HG03432 (cell line): ENCODE results near the gene CCDC92B.
"Not testable (repeated sequence)": the region's sequence is repeated elsewhere in the genome, so short reads cannot be mapped to it uniquely, and the experiment has no call there.

Experiments
- ATAC-seq: cut with Tn5 transposase; IDR thresholded peaks from one replicate; pipeline ENCODE4 v1.9.1; 2021; ENCODE audit warnings: mild to moderate bottlenecking, moderate library complexity; ENCODE audit not compliant: unreplicated experiment

Gene CCDC92B

DNA sequence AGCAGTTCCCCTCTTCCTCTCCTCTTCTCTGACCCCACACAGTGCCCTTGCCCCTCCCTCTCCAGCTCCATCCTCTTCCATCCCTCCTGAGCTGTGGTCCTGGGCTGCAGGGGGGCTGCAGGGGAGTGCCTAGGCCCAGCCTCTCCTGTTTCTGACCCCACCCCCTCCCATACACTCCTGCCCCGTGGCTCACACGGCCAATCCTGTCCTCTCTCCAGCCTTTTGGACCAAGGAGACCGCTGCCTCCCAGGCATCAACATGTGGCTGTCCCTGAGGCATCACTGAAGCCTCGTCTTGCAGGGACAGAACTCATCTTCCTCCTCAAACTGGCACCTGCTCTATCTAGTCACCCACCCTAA, 44.6 kb downstream of the CCDC92B start:
- ATAC-seq, result no peak

DNA sequence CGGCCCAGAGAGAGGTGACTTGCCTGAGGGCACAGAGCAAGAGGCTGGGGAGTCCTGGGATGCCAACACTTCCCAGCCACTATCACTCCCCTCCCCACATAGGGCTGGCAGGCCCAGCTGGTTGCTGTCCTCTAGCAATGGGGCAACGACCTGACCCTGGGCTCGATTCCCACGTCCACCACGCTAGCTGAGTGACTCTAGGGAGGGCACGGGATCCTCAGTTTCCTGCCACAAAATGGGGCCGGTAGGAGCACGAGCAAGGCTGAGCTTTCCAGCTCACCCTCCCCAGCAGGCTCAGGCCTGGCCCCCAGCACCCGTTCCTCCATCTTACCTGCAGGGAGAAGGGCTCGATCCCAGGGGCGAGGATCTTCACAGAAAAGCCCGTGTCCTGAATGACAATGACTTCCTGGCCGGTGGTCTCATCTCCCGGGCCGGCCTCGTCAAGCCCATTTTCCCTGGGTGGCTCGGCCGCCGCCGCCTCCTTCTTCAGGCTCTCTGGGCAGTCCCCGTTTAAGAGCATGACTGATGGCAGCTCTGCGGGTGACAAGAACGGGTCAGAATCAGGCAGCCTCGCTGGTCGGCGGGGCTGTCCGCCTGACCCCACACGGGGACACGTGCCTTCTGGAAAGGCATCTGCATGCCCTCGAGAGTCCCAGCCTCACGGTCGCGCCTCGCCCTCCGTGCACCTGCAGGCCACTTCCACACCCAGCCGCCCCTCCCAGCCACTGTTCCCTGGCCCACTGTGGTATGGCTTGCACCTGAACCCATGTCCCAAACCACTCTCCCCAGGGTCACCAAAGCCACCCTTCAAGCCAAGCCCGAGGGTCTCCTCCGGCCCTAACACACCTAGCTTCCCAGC, 45.2 kb downstream of the CCDC92B start:
- ATAC-seq, result no peak

DNA sequence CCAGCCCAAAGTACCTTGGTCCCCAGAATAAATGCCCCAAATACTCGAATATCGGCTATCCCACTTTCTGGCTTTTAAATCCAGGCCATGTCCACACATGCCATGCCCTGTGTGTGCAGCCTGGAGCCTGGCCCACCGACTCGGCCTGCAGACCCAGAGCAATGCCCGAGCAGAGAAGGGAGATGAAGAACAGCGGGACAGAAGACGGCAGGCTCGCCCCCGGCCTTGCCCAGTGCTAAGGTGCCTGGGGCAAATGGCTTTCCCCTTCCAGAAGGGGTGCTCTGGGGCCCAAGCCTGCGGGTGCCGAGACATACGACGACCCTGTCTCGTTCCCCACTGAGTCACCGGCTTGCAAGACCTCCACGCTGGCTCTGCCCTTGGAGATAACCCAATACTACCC, 45.8 kb downstream of the CCDC92B start:
- no peak for ATAC-seq

DNA sequence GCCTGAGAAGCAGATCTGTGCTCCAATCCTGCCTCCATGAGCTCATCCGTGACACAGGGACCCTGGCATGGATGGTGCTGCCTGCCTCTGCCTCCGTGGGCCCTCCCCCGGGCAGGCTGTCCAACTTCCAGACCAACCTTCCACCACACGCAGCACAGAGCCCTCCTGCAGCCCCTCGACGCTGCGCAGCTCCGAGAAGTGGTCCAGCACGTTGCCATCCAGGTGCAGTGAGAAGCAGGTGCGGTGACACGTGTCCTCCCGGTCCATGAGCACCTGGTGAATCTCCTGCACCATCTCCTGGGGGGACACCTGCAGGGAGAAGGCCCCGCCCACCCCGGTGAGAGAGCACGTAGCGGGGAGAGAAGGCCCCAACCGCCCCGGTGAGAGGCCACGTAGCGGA, 46.3 kb downstream of the CCDC92B start:
- no peak for ATAC-seq

DNA sequence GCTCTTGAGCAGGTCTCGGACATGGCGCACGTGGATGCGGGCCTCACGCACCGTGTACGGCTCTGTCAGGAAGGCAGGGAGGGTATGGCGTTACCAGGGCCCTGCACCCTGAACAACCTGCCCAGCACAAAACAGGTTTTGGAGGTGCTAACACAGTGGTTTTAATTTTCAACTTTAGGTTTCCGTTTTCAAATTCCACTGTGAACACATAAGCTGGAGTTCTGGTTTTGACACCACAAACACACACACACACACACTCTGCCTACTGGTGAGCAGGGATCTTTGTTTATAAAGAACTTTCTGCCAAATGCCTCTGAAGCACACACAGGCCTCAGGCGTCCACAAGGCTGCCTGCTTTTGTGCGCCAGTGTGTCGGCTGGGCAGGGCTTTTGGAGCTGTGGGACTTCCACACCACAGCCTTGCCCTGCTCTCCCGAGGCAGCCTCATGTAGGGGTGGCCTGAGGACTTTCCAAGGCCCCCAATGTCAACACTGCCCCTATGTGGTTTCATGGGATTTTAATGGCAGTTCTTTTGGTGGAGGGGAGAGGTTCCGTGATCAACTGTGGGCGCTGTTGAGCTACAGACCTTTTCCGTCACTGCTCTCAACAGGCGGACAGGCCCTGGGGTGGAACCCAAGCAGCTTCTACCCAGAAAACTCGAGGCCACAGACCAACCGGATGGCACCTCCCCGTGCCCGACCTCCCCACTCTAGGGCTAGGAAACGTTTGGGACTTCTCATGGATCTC, 47.3 kb downstream of the CCDC92B start:
- ATAC-seq, result no peak

DNA sequence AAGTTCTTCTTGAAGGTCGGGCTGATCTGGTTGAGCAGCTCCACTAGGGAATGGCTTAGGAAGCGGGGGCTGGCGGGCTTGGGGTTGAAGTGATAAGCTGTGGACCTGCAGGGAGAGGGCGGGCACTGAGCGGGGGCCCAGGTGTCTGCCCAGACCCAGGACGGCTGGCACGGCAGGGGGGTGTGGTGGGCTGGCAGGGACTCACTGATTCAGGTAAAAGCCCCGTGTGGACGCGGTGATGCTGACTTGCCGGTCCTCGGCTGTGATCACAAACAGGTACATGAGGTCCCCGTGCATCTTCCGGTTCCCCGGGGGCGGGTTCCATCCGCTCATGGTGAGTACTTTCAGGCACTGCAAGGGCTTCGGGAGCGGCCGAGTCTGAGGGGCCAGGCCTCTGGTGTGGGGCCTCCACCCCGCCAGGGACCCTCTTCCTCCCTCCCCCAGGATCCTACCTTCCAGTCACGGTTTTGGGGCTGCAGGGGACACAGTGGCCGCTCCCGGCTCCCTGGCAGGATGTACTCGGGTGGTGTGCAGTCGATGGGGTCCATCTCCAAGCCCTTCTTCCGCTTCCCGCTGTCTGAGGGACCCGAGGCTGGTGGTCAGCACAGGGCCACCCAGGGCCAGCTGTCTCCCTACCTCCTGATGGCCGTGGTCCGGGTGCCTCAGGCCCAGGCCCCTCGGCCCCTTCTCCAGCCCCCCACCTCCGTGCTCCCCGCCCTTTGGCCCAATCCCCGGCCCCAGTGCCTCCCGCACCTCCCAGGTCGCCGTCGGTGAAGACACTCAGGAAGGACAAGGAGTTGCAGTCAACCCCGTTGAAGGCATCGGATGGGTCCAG, 48.1 kb downstream of the CCDC92B start:
- ATAC-seq, result no peak

DNA sequence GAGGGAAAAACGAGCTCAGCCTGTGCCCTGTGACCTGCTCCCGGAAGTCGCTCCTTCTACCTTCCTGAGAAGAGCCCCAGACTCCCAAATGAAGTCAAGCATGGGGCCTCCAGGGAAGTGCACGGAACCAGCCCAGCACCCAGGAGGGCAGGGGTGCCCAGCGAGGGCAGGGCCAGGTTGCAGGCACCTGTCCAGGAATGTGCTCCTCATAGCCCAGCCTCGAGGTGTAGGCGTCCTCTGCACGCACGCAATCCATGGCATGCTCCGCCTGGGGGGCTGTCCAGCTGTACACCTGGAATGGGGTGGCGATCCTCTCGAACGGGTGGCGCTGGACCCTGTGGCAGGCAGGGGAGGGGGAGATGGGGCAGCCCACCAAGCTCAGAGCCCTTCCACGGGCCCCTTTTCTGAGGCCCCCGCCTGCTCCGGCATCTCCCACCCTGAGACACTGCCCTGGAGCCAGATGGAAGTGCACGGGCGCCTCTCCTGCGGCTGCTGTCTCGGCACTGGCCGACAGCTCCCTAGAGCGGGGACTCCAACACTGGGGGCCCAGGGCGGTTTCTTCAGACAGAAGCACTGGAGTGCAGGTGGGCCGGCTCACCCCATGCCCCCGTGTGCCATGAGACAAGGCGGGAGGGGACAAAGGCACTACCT, 48.8 kb downstream of the CCDC92B start:
- no peak for ATAC-seq

DNA sequence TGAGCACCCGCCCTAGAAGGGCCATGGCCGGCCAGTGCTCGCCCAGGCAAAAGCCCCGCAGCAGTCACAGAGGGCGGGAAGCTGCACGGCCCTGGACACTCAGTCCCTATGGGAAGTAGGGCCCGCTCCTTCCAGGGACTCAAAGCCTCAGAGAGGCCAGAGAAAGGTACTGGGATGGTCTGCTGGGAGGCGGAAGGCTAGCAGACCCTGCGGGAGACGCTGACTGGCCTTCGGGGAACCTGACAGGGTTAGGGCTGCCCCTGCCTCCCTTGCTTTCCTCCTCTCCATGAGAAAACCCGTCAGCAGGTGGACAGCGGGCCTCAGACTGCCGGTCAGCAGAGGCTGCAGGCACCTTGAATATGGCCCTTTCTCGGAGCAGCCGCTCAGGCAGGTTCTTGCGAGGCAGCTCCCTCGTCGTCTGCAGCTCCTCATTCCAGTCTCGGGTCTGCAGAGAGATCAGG, 49.4 kb downstream of the CCDC92B start:
- ATAC-seq, result no peak

DNA sequence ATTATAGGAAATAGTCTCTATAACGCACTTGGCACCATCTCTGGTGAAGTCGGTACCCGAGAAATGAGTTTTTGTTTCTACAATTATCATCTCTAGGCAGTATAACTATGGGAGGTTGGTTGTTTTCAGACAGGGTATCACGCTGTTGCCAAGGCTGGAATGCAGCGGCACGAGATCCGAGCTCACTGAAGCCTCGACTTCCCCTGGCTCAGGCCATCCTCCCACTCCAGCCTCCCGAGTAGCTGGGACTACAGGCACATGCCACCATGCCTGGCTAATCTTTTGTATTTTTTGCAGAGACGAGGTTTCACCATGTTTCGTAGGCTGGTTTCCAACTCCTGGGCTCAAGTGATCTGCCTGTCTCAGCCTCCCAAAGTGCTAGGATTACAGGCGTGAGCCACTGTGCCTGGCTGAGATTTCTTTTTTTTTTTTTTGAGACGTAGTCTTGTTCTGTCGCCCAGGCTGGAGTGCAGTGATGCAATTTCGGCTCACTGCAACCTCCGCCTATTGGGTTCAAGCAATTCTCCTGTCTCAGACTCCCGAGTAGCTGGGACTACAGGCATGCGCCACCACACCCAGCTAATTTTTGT, 50.1 kb downstream of the CCDC92B start:
- ATAC-seq, result not testable (repeated sequence)

DNA sequence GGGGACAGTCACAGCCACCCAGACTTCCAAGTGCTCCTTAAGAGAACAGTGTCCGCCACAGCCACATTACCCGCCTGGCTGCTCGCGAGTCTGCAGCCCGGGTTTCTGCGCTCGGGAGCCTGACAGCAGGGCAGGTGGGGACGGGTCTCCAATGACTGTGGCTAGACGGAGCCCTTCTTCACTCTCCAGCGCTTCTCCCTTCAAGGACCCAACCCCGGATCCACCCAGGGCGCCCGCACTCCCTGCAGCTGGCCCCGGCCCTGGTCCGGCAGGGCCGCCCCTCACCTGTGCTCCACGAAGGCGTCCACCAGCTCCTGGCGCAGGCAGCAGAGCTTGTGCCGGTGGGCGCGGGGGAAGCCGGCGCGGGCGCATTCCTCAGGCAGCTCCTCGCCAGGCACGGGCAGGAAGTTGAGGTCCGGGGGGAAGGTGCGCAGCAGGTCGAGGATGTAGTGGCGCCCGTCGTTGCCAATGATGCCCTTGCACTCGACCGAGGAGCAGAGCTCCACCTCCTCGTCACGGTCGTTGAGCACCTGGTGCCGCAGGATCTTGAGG, 51.8 kb downstream of the CCDC92B start:
- no peak for ATAC-seq

DNA sequence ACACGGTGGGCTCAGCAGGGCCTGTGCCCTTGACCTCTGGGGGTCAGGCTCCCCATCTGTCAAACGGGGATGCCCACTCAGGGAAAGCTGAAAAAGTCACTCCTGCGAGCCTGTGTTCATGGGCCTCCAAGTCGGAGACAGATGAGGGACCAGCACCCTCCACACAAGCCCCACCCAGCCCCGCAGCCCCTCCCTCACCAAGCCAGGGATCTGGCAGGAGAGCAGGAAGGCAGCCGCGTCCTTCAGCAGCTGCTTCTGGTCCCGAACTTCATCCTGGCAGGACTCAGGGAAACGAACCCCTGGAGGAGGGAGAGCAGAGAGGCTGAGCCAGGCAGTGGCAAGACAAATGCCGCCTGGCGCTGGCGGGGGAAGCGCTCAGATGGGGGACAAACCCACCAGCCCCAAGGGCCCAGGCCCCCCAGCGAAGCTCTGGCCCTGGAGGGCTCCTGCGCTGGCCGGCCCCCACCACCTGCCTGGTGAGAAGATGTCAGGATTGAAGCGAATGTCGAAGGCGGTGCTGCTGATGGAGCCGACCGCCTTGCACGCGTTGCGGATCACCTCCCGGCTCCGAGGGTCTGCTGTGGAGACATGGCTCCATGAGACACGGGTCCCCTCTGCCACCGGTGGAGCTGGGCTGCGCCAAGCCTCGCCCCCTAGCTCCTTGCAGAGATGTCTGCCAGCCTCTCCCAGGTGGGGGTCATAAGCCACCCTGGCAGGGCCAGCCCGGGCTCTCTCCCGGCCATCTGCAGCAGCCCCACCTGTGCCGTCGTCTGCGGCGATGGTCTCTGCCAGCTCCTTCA, 53.3 kb downstream of the CCDC92B start:
- ATAC-seq, result no peak

DNA sequence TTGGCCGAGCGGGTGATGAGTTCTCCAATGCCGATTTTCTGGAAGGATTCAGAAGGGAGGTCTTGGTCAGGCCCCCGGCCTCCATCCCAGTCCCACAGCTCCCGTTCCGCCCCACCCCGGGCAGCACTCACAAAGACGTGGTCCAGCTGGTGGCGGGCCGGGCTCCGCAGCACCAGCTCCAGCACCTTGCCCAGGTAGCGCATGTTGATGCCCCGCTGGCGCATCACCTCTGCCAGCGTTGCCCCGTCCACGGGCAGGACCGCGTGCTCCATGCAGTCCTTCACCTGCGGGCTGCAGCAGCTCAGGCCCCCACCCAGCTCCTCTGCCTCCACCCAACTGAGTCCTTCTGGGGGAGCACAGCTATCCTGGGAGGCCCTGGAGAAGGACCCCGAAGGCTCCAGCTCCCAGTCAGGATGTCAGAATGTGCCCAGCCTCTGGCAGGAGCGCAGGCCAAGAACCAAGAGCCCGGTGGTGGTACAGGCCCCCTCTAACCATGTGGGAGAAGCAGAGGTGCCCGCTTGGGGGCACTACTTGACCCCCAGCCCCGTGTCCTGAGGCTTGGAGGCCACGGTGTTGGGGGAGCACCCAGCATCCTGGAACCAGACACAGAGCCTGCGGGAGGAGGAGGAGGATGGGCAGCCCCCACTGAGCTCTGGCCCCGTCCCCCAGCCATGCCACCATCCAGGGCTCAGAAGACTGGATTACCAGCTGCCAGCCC, 54.0 kb downstream of the CCDC92B start:
- ATAC-seq, result no peak

DNA sequence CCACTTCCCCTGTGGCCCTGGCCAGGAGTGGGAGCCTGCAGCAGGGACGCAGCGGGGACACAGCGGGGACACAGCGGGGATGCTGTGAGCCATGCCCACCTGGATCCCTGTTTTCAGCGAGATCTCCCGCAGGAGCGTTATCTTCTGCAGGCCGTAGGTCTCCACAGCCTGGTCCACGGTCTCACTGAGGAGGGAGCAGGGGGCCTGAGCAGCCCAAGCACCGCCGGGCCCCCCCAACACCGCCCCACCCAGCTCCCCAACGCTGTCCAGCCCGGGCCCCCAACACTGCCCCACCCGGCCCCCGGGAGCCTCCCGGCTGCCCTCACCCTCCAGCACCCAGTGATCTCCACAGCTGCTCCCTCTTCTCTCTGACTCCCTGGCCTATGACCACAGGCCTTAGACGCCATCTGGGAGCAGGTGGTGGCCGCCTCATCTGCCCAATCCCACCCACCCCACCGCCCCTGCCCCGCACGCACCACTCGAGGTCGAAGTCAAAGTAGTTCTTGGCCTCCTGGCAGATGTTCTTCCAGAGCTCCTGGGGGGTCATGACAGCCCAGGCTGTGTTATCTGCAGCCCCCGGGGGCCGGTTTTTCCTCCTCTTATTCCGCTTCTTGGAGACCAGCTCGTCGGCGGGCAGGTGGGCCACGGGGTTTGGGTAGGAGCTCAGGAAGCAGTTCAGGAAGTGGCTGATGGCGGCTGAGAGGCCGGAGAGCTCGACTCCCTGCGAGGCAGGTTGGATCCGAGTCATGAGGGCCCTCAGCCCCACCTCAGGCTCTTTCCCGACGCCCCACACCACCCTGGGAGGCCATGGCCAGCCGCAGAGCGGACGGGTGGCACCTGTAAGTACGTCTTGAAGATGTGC, 54.8 kb downstream of the CCDC92B start:
- ATAC-seq, result no peak

DNA sequence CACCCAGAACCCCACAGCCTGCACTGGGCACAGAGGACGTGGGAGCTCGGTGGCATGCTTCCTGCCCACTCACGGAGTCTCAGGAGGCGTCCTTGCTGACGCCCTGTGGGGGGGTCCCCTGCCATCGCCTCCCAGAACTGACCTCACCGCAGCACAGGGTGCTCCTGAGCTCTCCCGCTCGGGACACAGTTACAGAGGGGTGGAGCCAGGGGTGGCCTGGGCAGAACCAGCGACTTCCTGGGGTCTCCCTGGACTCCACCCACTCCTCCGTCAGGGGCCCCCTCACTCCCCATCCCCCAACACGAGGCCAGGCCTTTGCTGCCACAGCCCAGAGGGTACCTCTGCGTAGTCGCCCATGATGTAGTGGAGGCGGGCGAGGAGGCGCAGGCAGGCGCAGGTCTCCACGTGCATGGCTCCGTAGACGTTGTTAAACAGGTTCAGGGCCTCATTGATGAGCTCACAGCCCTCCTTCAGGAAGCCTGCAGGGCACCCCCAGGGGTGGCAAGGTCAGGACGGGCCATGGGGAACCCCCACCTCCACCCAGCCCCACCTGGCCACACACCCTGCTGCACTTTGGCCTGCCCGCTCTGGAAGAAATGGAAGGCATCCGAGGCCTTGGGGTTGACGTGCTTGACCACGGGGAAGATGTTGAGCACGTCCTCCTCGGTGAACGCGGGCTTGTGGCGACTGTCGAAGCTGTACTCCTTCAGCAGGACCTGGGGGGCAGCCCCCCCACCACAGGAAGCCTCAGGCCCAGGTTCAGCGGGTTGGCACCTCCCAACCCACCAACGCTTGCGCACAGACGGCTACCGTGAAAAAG, 55.7 kb downstream of the CCDC92B start:
- no peak for ATAC-seq

DNA sequence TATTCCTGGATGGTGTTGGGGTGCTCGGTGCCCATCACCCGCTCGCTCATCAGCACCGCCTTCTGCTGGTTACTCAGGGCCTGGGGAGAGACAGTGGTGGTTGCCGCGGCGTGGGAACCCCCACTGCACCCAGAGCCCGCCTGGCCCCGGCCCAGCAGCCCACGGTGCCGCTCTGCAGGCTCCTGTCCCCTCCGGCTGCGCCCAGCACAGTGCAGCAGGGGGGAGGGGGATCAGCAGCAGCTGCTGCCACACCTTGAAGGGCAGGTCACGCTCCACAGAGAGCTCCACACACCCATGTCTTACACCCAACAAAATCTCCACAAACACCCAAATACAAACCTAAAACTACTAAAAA, 56.7 kb downstream of the CCDC92B start:
- no peak for ATAC-seq

DNA sequence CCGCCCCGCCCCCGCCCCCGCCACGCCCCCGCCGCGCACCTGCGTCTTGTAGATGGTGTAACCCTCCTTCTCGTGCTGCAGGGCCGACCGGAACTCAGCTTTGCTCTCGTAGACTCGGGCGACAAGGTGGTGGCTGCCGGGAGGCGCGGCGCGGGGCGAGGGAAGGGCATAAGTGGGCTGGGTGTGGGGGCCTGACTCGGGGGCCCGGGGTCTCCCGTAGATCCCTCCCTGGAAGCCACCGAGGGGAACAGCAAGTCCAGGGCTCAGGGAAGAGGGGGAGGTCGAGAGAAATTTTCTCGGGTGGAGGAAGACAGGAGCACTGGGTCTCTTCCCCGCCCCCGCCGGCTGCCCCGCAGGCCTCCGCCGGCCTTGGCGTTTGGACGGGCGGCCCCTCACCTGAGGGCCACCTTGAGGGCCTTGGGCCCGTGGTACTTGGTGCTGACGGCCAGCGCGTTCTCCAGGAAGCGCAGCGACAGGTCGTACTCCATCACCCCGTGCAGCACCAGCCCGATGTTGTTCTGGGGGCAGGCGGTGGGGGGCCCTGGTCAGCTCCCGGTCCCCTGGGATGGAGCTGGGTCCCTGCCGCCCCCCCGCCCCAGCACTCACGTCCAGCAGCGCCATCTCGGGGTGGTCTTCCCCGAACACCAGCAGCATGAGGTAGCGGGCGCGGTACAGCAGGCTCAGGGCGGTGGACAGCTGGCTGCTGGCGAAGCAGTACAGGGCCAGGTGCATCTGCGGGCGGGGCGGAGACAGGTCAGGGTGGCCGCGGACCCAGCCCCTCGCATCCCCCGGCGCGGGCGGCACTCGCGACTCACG, 57.3 kb downstream of the CCDC92B start:
- no peak for ATAC-seq
